Right kidney (tissue), 1 donor: ENCODE measurements around the gene MGMT.

ENCODE experiments used
- DNase-seq: peaks from one replicate; pipeline ENCODE4 v3.0.0-alpha.2; 2016

Gene MGMT

GRCh38 chr10:129690248-129691070, 223.4 kb downstream of the MGMT start:
- no peak for DNase-seq

GRCh38 chr10:129692695-129693094, 225.7 kb downstream of the MGMT start:
- DNase-seq: no peak

GRCh38 chr10:129693382-129693781, 226.3 kb downstream of the MGMT start:
- no peak for DNase-seq

- DNase-seq: no peak
These were observed 227.1 kb downstream of the MGMT start for GRCh38 chr10:129694184-129694583.

- peak; percentile 32 for DNase-seq
These were observed 227.7 kb downstream of the MGMT start for GRCh38 chr10:129694691-129695243.

GRCh38 chr10:129695671-129696070, 228.6 kb downstream of the MGMT start:
- DNase-seq: no peak

GRCh38 chr10:129696636-129697035, 229.6 kb downstream of the MGMT start:
- DNase-seq: no peak

- DNase-seq: no peak
These were observed 230.6 kb downstream of the MGMT start for GRCh38 chr10:129697463-129698247.

- DNase-seq: no peak
These were observed 232.8 kb downstream of the MGMT start for GRCh38 chr10:129699722-129700340.

- DNase-seq: no peak
These were observed 235.6 kb downstream of the MGMT start for GRCh38 chr10:129702605-129703004.

- DNase-seq: no peak
These were observed 236.5 kb downstream of the MGMT start for GRCh38 chr10:129703287-129704137.

GRCh38 chr10:129704225-129704624, 237.2 kb downstream of the MGMT start:
- no peak for DNase-seq

- no peak for DNase-seq
These were observed 237.9 kb downstream of the MGMT start for GRCh38 chr10:129704786-129705525.

- no peak for DNase-seq
These were observed 238.6 kb downstream of the MGMT start for GRCh38 chr10:129705676-129706075.

GRCh38 chr10:129706081-129706480, 239.0 kb downstream of the MGMT start:
- no peak for DNase-seq

GRCh38 chr10:129706523-129706922, 239.5 kb downstream of the MGMT start:
- DNase-seq: no peak

GRCh38 chr10:129707406-129708388, 240.7 kb downstream of the MGMT start:
- DNase-seq: no peak

- no peak for DNase-seq
These were observed 242.1 kb downstream of the MGMT start for GRCh38 chr10:129709101-129709500.

GRCh38 chr10:129709627-129710509, 242.8 kb downstream of the MGMT start:
- DNase-seq: no peak
